ENCODE results near the gene ZNF670.
A peak's percentile ranks its signal among the peaks of the same experiment; 100 is the strongest.
"Not testable (repeated sequence)": the region's sequence is repeated elsewhere in the genome, so short reads cannot be mapped to it uniquely, and the experiment has no call there.

ZNF670 gene

GRCh38 chr1:247037511-247038320 lies 40.9 kb downstream of the ZNF670 start:
- no peaks in the 10 kb centered on the region for H3K4me1 ChIP-seq (ENCODE audit: control insufficient read depth, insufficient read depth, low read length)
- no peak overlapping the region for H3K9ac ChIP-seq (ENCODE audit: low read length)
- peak overlapping the region; percentile 70 for H3K4me3 ChIP-seq (ENCODE audit: low read length)
- H3K27me3 ChIP-seq (replicated peaks; ENCODE audit: control insufficient read depth, insufficient read depth, low read length): no peaks in the 10 kb centered on the region
- H3K36me3 ChIP-seq (ENCODE audit: control insufficient read depth, insufficient read depth, low read length, severe bottlenecking): peaks cover 62% of the 10 kb centered on the region
- DNase-seq (ENCODE audit: low read depth): no peak
- H3K9me3 ChIP-seq (ENCODE audit: control insufficient read depth, low read length): peaks cover 99% of the 10 kb centered on the region

- Histone ChIP-seq H3K9me3 (ENCODE audit: control insufficient read depth, low read length) (peaks cover 77% of the 10 kb centered on the region), H3K36me3 (ENCODE audit: control insufficient read depth, insufficient read depth, low read length, severe bottlenecking) (peaks cover 39% of the 10 kb centered on the region)
- not testable (repeated sequence) for H3K4me3 ChIP-seq (ENCODE audit: low read length); H3K4me1 ChIP-seq (ENCODE audit: control insufficient read depth, insufficient read depth, low read length); H3K27me3 ChIP-seq (replicated peaks; ENCODE audit: control insufficient read depth, insufficient read depth, low read length); H3K9ac ChIP-seq (ENCODE audit: low read length); DNase-seq (ENCODE audit: low read depth)
Observed at GRCh38 chr1:247032306-247032705, 46.3 kb downstream of the ZNF670 start.

All from adipocyte (in vitro differentiated cells).